SHP77 (cell line): ENCODE data around the gene NACAD.
"Not testable (repeated sequence)": the region's sequence is repeated elsewhere in the genome, so short reads cannot be mapped to it uniquely, and the experiment has no call there.

Experiments used
- DNase-seq, 2 experiments: peaks; one replicate each; lab custom pipeline; 2025; lab: John Stamatoyannopoulos, UW

The NACAD gene

GRCh38 chr7:45114257-45114656, 25.5 kb upstream of the NACAD start:
- DNase-seq: not testable (repeated sequence)

GRCh38 chr7:45112648-45113047, 23.9 kb upstream of the NACAD start:
- no peak for DNase-seq

- peak; percentile 95 to 97 for DNase-seq
These were observed 22.8 kb upstream of the NACAD start, which contains the start of gene TBRG4 for GRCh38 chr7:45111298-45112223. TSS of gene TBRG4 (minus strand) at chr7:45111697. CDS start at chr7:45109237, 2,460 bp downstream.

GRCh38 chr7:45108863-45109262, 20.1 kb upstream of the NACAD start:
- DNase-seq: no peak

GRCh38 chr7:45107356-45107755, 18.6 kb upstream of the NACAD start:
- no peak for DNase-seq

GRCh38 chr7:45106820-45107219, 18.1 kb upstream of the NACAD start:
- no peak for DNase-seq

GRCh38 chr7:45105588-45106188, 16.9 kb upstream of the NACAD start:
- DNase-seq: no peak

GRCh38 chr7:45104844-45105587, 16.2 kb upstream of the NACAD start:
- no peak for DNase-seq

GRCh38 chr7:45103958-45104843, 15.4 kb upstream of the NACAD start:
- no peak for DNase-seq

- DNase-seq: no peak
These were observed 14.3 kb upstream of the NACAD start for GRCh38 chr7:45102785-45103712.

- no peak for DNase-seq
These were observed 13.0 kb upstream of the NACAD start for GRCh38 chr7:45101748-45102147.

- no peak for DNase-seq
These were observed 12.2 kb upstream of the NACAD start for GRCh38 chr7:45100761-45101480.

GRCh38 chr7:45099891-45100760, 11.4 kb upstream of the NACAD start:
- no peak for DNase-seq

- no peak for DNase-seq
These were observed 10.4 kb upstream of the NACAD start for GRCh38 chr7:45098983-45099839.

- DNase-seq: no peak
These were observed 4.1 kb upstream of the NACAD start for GRCh38 chr7:45092931-45093235.

- DNase-seq: no peak
These were observed 3.5 kb upstream of the NACAD start for GRCh38 chr7:45092100-45092930.

GRCh38 chr7:45089341-45089891, 647 bp upstream of the NACAD start:
- peak; percentile 28 to 29 for DNase-seq
